Measurements from ENCODE around the gene ARMC6. TPM values are rescaled to one million over a fixed set of nuclear protein-coding genes. Genes with fewer than 3 reads are reported as not detected.

ARMC6 gene
- total RNA-seq, 1 donor from 2014 or later = 33.3 TPM

GRCh38 chr19:18999896-19000620, 33.3 kb upstream of the ARMC6 start:
- no peaks in the 10 kb centered on the region for H3K27me3 Mint-ChIP-seq
- ChIA-PET CTCF (no interaction called here), POLR2A (no interaction called here)
- ATAC-seq (ENCODE audit: low read depth) = no peak
- no peak for TF ChIP-seq CTCF (IDR thresholded peaks at IDR 0.05)
- no peak for DNase-seq
- H3K4me3 Mint-ChIP-seq = no peak overlapping the region
- intact Hi-C loops (cut with micrococcal nuclease) = no loop called here
- no peaks in the 10 kb centered on the region for H3K9me3 Mint-ChIP-seq
- no peaks in the 10 kb centered on the region for H3K4me1 Mint-ChIP-seq
- H3K27ac Mint-ChIP-seq = no peak overlapping the region
- H3K36me3 Mint-ChIP-seq (ENCODE audit: low read depth) = peaks cover 73% of the 10 kb centered on the region

GRCh38 chr19:19004144-19004543, 29.3 kb upstream of the ARMC6 start:
- Mint-ChIP-seq H3K27ac (no peak overlapping the region), H3K27me3 (no peaks in the 10 kb centered on the region), H3K4me1 (no peaks in the 10 kb centered on the region), H3K36me3 (ENCODE audit: low read depth) (peaks cover 81% of the 10 kb centered on the region), H3K9me3 (no peaks in the 10 kb centered on the region), H3K4me3 (no peak overlapping the region)
- intact Hi-C loops (cut with micrococcal nuclease) = no loop called here
- ChIA-PET CTCF (no interaction called here), POLR2A (no interaction called here)
- no peak for ATAC-seq (ENCODE audit: low read depth)
- no peak for DNase-seq
- TF ChIP-seq CTCF (IDR thresholded peaks at IDR 0.05) = no peak

GRCh38 chr19:19006213-19006612, 27.2 kb upstream of the ARMC6 start:
- no peak for ATAC-seq (ENCODE audit: low read depth)
- peaks cover 83% of the 10 kb centered on the region for H3K36me3 Mint-ChIP-seq (ENCODE audit: low read depth)
- no peaks in the 10 kb centered on the region for H3K4me1 Mint-ChIP-seq
- H3K4me3 Mint-ChIP-seq = no peak overlapping the region
- no peaks in the 10 kb centered on the region for H3K9me3 Mint-ChIP-seq
- ChIA-PET POLR2A (no interaction called here), CTCF (interaction anchor here (0.5 kb wide), 1 partner anchor 25 kb away, joined by 3 read pairs; no protein-coding TSS in a partner anchor)
- no peak for TF ChIP-seq CTCF (IDR thresholded peaks at IDR 0.05)
- H3K27me3 Mint-ChIP-seq = no peaks in the 10 kb centered on the region
- H3K27ac Mint-ChIP-seq = no peak overlapping the region
- no peak for DNase-seq
- intact Hi-C loops (cut with micrococcal nuclease) = no loop called here

- Mint-ChIP-seq H3K4me3 (no peak overlapping the region), H3K9me3 (no peaks in the 10 kb centered on the region), H3K4me1 (no peaks in the 10 kb centered on the region), H3K27me3 (no peaks in the 10 kb centered on the region), H3K27ac (no peak overlapping the region), H3K36me3 (ENCODE audit: low read depth) (peaks cover 78% of the 10 kb centered on the region)
- DNase-seq = no peak
- POLR2A ChIA-PET = no interaction called here
- CTCF ChIA-PET = no interaction called here
- intact Hi-C loops (cut with micrococcal nuclease) = no loop called here
- ATAC-seq (ENCODE audit: low read depth) = no peak
- TF ChIP-seq CTCF (IDR thresholded peaks at IDR 0.05) = no peak
These were observed 23.5 kb upstream of the ARMC6 start for GRCh38 chr19:19009951-19010350.

- no peaks in the 10 kb centered on the region for H3K27me3 Mint-ChIP-seq
- TF ChIP-seq CTCF (IDR thresholded peaks at IDR 0.05) = no peak
- H3K27ac Mint-ChIP-seq = no peak overlapping the region
- POLR2A ChIA-PET = no interaction called here
- no peak overlapping the region for H3K4me3 Mint-ChIP-seq
- no peak for ATAC-seq (ENCODE audit: low read depth)
- peaks cover 73% of the 10 kb centered on the region for H3K36me3 Mint-ChIP-seq (ENCODE audit: low read depth)
- H3K9me3 Mint-ChIP-seq = no peaks in the 10 kb centered on the region
- DNase-seq = no peak
- intact Hi-C loops (cut with micrococcal nuclease) = no loop called here
- CTCF ChIA-PET = no interaction called here
- H3K4me1 Mint-ChIP-seq = no peaks in the 10 kb centered on the region
These were observed 22.9 kb upstream of the ARMC6 start for GRCh38 chr19:19010551-19010950.
